Vagina (tissue), 2 donors: Measurements from ENCODE around the gene CDIP1.

ENCODE experiments used
- CTCF ChIP-seq, 3 experiments: fragments of 450-650 bp in 2 of 3; fragments of 200-600 bp in 1 of 3; sonication (generic) in 1 of 3; IDR thresholded peaks; one replicate each; pipeline ENCODE4 v1.5.1; 2017 to 2019; ENCODE audit warnings: antibody characterized with exemption in 3 of 3, mild to moderate bottlenecking in 2 of 3, moderate library complexity in 2 of 3
- POLR2A ChIP-seq, 2 donors: fragments of 450-650 bp; IDR thresholded peaks; one replicate each; pipeline ENCODE4 v1.6.1; 2017; ENCODE audit warnings: antibody characterized with exemption in 2 of 2, mild to moderate bottlenecking in 2 of 2, moderate library complexity in 2 of 2

- TF ChIP-seq POLR2A (IDR thresholded peaks at IDR 0.05) (no peak), CTCF (IDR thresholded peaks at IDR 0.05) (no peak)
These were observed 34.1 kb upstream of the CDIP1 start for GRCh38 chr16:4572715-4573114.
